ENCODE data around the gene TMEM127.

GRCh38 chr2:96233880-96234316 lies 31.9 kb downstream of the TMEM127 start:
- TF ChIP-seq CTCF (IDR thresholded peaks at IDR 0.05) (no peak), POLR2A (IDR thresholded peaks at IDR 0.05) (no peak), POLR2AphosphoS5 (IDR thresholded peaks at IDR 0.05; ENCODE audit: insufficient read depth in 1 of 2, low read depth in 1 of 2) (no peak)

All from vagina (tissue), 2 donors.